ENCODE data around the gene ZNF540.
"Not testable (repeated sequence)": the region's sequence is repeated elsewhere in the genome, so short reads cannot be mapped to it uniquely, and the experiment has no call there.

Gene ZNF540

DNA sequence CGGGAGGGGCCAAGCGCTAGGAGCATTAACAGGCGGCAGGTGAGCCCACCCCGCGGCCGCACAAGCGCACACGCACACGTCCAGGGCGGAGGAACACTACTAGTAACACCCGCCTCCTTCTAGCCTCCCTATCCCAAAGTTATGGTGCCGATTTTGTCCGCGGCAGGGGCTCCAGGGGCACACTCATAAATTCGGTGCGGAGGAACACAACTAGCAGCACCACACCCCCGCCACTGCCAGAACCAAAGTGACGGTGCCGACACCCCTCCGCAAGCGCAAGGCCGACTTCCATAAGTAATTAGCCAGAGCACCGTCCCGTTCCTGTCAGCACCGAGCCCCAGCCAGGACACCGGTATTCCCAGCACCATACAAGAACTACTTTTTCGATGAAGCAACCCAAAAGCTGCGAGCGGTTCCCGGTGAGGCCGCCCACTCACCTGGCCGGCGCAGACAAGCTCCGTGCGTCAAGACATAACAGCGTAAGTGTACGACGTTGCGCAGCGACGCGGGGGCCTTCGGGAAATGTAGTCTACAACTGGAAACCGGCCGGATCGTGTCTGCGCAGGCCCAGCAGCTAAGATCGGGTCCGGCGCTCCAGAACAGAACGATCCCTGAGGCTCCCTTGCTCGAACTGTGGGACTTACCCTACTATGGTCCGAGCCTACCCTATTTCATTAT lies at the start of gene ZNF540, which contains the start of gene ZNF571:
TSS of gene ZNF540 (plus strand) at position 573 of the 678 bp plus-strand sequence. CDS start 3,572 bp downstream, outside the sequence.
TSS of gene ZNF571 (minus strand) at position 489 of the 678 bp plus-strand sequence. CDS start 8,116 bp downstream, outside the sequence.
- DNase-seq: peak; percentile 46 to 96 (median 90)

DNA sequence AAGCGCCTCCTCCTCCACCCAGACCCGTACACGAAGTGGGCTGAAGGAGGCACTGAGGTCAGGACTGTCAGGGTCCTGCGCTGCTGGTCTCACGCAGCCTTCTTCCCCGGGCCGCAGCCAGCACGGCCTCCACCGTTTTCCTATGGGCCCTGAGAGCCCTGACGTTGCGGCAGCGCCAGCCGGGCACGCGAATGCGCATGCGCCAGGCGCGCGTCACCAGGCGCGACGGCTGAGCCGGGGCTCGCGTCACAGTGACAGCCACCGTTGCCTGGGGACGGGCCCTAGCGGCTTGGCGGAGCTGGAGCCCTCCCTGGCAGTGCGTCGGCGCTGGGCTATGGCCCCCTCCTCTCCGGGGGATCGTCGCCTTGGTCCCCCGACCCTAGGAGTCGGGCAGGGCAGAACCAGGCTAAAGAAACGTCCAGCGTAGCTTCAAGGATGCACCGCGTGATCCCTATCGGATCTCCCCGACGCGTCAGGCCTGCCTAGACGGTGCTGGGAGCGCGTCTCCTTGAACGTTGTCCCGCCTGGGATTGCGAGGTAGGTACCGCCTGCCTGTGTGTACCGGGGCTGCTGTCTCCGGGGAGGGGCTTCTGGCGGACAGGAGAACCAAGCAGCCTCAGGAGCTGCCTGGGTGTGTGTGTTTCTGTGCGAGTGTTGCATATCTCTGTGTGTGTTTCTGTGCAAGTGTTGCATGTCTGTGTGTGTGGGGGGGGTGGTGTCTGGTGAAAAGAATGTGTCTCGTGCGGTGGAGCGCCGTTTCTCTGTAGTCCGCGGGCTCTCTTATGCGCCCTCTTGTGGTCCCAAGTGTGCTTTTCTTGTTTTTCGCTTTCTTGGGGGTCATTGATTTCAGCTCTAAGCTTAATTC lies 43.3 kb upstream of the ZNF540 start:
- DNase-seq: no peak

DNA sequence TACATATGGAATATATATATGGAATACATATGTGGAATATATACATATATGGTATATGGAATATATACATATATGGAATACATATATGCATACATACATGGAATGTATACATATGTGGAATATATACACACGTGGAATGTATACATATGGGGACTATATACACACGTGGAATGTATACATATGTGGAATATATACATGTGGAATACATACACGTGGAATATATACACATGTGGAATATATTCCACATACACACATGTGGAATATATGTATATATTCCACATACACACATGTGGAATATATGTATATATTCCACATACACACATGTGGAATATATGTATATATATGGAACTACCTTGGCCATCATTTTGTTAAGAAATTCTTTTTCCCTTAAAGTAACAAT lies 31.2 kb upstream of the ZNF540 start:
- no peak for DNase-seq

DNA sequence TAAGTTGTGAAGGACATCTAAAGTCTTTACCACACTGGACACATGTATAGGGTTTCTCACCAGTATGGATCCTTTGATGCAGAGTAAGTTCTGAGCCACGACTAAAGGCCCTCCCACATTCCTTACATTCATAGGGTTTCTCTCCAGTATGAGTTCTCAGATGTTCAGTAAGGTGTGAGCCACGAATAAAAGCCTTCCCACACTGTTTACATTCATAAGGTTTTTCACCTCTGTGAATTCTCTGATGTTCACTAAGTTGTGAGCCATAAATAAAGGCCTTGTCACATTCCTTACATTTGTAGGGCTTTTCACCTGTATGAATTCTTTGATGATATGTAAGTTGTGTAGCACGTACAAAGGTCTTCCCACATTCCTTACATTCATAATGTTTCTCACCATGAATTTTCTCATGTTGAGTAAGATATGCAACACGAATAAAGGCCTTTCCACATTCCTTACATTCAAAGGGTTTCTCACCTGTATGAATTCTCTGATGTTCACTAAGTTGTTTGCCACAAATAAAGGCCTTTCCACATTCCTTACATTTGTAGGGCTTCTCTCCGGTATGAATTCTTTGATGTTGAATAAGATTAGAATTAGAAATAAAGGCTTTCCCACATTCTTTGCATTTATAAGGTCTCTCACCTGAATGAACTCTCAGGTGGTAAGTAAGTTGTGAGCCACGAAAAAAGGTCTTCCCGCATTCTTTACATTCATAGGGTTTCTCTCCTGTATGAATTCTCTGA lies 29.9 kb upstream of the ZNF540 start:
- DNase-seq: no peak

DNA sequence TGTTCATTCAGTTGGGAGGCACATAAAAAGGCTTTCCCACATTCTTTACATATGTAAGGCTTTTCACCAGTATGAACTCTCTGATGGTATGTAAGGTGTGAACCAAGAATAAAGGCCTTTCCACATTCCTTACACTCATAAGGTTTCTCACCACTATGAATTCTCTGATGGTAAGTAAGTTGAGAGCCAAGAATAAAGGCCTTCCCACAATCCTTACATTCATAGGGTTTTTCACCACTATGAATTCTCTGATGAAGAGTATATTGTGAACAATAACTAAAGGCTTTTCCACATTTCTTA lies 29.4 kb upstream of the ZNF540 start:
- no peak for DNase-seq

DNA sequence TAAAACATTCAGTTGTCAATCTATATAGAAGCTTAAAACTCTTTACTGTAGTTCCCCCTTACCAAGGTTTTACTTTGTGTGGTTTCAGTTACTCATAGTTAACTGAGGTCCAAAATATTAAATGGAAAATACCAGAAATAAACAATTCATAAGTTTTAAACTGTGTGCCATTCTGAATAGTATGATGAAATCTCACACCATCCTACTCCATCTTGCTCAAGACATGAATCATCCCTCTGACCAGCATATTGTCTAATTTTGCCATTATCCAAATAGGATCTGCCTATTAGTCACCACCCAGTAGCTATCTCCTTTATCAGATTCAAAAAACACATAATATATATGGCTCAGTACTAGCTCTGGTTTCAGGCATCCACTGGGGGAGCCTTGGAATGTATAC lies 22.5 kb upstream of the ZNF540 start:
- no peak for DNase-seq

DNA sequence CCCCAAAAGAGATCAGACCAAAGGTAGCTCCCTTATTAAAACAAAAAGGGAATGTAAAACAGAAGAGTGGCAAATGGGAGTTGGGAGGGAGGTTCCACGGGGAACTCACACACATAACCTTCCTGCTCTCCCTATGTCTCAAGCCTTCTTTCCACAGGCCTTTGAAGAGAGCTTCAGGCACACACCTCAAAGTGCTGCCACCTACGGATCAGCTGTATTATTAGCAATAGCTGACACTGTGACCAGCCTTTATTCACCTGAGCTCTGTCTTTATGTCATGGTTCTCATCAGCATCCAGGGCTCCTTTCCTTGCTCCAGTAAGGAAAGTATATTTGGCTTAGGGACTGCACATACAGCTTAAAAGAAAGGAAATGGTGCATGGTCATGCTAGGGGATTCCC lies 11.3 kb upstream of the ZNF540 start:
- DNase-seq: no peak

DNA sequence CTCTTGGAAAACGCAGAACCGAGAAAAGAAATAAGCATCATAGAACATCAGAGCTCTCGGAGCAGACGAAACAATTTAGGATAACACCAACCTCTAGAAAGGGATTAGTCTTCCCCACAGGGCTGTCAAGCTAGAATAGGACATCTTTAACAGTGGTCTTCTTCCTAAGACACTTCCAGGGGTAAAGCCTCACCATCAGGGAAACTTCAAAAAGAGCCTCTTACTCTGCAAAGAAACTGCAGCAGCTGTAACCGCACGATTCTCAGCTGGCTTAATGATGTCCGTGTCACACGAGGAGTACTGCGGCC lies 726 bp upstream of the ZNF540 start:
- DNase-seq: peak in 2 of 14 donors; percentile 15 to 20

DNA sequence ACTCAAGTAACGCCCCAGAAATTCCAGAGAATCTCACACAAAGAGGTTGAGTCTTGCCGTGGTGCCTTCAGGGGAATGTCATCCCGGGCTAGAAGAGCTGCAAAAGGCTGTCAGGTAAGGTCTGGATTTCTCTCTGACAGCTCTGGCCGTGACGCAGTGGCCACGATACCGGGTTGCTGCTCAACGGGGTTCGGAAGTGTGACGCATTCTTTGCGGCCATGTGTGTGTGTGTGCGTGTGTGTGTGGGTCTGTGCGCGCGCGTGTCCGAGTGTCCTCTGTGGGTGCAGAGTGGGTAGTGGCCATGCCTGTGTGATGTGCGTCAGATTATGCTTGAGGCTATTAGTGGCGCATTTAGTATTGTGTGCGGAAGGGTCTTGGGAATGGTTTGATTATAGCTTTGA lies 306 bp downstream of the ZNF540 start:
- peak in 8 of 14 donors; percentile 43 to 91 (median 79) for DNase-seq

DNA sequence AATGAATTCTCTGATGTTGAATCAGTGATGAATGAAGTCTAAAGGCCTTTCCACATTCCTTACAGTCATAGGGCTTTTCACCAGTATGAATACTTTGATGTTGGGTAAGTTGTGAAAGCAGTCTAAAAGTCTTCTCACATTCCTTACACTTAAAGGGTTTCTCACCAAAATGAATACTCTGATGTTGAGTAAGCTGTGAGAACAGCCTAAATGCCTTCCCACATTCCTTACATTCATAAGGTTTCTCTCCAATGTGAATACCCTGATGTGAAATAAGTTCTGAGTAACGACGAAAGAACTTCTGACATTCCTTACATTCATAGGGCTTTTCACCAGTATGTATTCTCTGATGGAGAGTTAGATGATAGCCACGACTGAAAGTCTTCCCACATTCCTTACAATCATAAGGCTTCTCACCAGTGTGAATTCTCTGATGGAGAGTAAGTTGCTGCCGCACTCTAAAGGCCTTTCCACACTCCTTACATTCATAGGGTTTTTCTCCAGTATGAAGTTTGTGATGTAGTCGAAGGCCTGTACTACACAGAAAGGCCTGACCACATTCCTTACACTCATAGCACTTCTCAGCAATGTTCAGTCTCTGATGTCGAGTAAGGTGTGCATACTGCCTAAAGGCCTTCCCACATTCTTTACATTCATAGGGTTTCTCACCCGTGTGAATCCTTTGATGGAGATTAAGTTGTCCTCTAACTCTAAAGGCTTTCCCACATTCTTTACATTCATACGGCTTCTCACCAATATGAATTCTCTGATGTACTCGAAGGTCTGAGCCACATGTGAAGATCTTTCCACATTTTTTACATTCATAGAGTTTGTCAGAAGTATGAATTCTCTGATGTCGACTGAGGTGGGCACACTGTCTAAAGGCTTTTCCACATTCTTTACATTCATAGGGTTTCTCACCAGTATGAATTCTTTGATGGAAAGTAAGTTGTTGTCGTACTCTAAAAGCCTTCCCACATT lies 40.7 kb downstream of the ZNF540 start:
- DNase-seq: no peak

DNA sequence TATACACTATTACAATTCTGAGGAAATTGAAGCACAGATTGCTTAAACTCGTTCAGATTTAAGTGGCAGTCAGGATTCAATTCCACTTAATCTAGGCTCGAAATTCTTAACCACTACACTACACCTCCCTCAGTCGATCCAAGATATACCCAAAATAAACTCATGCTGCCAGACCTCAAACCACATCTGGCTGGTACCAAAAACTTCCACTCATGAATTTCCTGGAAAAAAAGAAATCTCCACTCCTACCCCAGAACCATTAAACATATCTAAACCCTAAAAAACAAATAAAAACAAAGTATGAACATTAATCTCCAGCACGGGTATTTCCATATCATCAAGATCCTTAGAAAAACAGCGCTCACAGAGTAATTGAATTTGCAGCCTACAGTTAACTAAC lies 59.4 kb downstream of the ZNF540 start:
- DNase-seq: no peak

DNA sequence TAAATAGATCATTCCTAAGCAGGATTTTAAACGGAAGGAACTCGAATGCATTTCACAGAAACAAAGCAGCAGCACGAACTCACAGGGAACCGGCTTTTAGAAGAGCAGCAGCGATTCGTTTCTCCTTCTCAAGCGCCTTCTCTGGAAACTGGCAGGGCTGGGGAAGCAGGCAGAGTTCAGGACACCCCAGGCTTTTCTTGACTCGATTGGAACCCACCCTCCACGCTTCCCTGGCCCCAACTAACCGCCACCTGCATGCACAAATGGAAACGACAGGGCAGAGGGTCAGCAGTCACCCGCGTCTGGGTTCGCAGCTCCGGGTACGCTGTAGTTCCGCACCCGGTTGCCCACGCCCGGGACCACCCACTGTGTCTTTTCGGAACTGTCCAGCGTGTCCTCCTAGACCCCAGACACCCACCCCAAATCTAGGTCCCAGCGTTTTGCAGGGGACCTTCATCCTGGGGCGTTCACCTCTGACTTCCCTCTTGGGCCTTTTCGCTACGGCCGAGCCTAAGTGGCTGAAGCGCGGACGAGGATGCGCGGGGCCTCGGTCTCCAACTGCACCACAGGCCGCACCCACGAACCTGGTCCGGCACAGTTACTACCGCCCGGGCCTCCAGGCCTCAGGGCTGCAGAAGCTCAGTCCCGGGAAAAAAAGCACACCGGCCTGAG lies 60.1 kb downstream of the ZNF540 start:
- DNase-seq: peak in 11 of 14 donors; percentile 35 to 71 (median 62)

DNA sequence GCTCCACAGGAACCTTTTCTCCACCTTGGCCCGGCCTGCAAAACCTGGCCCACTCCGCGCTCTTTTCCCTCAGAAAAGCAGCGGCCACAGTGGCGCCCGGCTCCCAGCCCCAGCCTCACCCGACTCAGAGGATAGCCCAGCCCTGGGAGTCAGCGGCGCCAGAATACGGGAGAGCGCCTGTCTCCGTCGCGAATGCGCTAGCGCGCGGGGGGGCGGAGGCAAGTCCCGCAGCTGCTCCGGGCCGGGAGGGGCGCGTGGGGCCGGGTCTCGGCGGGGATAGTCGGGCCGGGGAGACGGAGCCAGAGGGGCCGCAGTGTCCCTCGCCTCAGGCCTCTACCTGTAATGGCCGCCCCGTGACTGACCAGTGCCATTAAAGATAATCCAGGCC lies 60.6 kb downstream of the ZNF540 start, which contains the start of gene ZFP30:
TSS of gene ZFP30 (minus strand) at position 165 of the 388 bp plus-strand sequence. CDS start 7,643 bp downstream, outside the sequence.
- DNase-seq: peak; percentile 41 to 96 (median 88)

DNA sequence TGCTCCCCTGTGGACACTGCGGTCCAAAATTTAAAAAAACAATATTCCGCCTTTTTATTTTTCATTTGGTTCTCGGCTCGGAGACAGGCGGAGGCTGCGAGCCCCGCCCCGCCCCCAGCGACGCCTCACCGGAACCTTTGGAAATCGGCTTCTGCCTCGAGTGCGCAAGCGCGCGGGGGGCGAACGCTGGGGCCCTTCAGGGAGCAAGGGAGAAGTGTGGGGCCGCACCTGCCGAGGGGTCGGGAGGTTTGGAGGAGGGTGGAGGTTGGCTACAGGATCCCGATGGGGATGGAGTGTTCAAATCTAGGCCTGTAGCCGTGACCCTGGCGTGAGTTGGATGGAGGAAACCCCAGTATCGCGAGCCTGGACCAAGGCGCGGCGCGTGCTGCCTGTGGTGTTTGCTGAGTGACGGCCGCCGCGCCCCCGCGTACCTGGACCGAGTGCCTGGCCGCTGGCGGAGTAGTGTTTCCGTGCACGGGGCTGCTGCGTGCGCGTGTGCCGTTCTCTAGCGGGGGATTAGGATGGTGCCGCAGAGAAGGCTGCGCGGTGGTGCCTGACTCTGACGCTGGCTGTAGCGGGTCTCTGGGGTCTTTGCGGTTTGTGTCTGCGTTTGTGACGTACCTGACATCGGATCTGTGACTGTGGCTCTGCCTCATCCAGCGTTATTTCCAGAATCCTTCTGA lies 61.2 kb downstream of the ZNF540 start:
- peak; percentile 26 to 94 (median 88) for DNase-seq

DNA sequence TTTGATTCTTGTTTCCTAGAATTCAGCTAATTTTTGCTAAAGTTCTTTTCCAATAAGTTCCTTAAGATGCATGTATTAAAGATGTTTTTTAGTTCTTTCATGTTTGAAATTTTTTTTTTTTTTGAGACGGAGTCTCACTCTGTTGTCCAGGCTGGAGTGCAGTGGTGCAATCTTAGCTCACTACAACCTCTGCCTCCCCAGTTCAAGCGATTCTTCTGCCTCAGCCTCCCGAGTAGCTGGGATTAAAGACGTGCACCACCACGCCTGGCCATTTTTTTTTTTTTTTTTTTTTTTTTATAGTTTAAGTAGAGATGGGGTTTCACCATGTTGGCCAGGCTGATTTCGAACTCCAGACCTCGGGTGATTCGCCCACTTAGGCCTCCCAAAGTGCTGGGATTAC lies 62.5 kb downstream of the ZNF540 start:
- DNase-seq: not testable (repeated sequence)

All from C1 segment of cervical spinal cord (tissue), 14 donors.